SIG-M5 treated with dmso at 0.1 percent for 504 hours (cell line): ENCODE results near the gene GADD45GIP1.
A peak's percentile ranks its signal among the peaks of the same experiment; 100 is the strongest.
"Not testable (repeated sequence)": the region's sequence is repeated elsewhere in the genome, so short reads cannot be mapped to it uniquely, and the experiment has no call there.

Experiments
- DNase-seq: peaks from one replicate; lab custom pipeline; 2025; ENCODE audit not compliant: unreplicated experiment; lab: John Stamatoyannopoulos, UW

The GADD45GIP1 gene

GRCh38 chr19:12944104-12944674 is 12.8 kb downstream of the GADD45GIP1 start:
- no peak for DNase-seq

- DNase-seq: no peak
Measured at GRCh38 chr19:12943437-12944044, 13.5 kb downstream of the GADD45GIP1 start.

- DNase-seq: no peak
Measured at GRCh38 chr19:12940897-12941296, 16.1 kb downstream of the GADD45GIP1 start.

- DNase-seq: no peak
Measured at GRCh38 chr19:12939975-12940423, 17.0 kb downstream of the GADD45GIP1 start.

- peak; percentile 56 for DNase-seq
Measured at GRCh38 chr19:12938779-12939601, 18.0 kb downstream of the GADD45GIP1 start.

- DNase-seq: peak; percentile 98
Measured at GRCh38 chr19:12937927-12938778, 18.9 kb downstream of the GADD45GIP1 start, which contains the start of gene CALR. Gene CALR, plus strand, starts transcription at chr19:12938609. Its CDS starts 71 bp downstream, at chr19:12938680.

- DNase-seq: peak; percentile 94
Measured at GRCh38 chr19:12937093-12937926, 19.7 kb downstream of the GADD45GIP1 start.

- peak; percentile 25 for DNase-seq
Measured at GRCh38 chr19:12936582-12936981, 20.4 kb downstream of the GADD45GIP1 start.

- DNase-seq: no peak
Measured at GRCh38 chr19:12935071-12935470, 22.0 kb downstream of the GADD45GIP1 start.

- DNase-seq: peak; percentile 92
Measured at GRCh38 chr19:12933287-12934072, 23.5 kb downstream of the GADD45GIP1 start, which contains the start of gene FARSA. Gene FARSA, minus strand, starts transcription at chr19:12933711. Its CDS starts 15 bp downstream, at chr19:12933696.

GRCh38 chr19:12932392-12933286 is 24.4 kb downstream of the GADD45GIP1 start:
- no peak for DNase-seq

- no peak for DNase-seq
Measured at GRCh38 chr19:12930002-12930645, 26.9 kb downstream of the GADD45GIP1 start.

- no peak for DNase-seq
Measured at GRCh38 chr19:12924621-12925310, 32.3 kb downstream of the GADD45GIP1 start.

- no peak for DNase-seq
Measured at GRCh38 chr19:12922959-12923358, 34.1 kb downstream of the GADD45GIP1 start.

GRCh38 chr19:12921047-12921446 is 36.0 kb downstream of the GADD45GIP1 start:
- no peak for DNase-seq

GRCh38 chr19:12918253-12918652 is 38.8 kb downstream of the GADD45GIP1 start:
- DNase-seq: no peak

- not testable (repeated sequence) for DNase-seq
Measured at GRCh38 chr19:12915860-12916259, 41.2 kb downstream of the GADD45GIP1 start.
